A549 (cell line): ENCODE measurements around the gene SIVA1. TPM values are rescaled to one million over a fixed set of nuclear protein-coding genes. Genes with fewer than 3 reads are reported as not detected.
A peak's percentile ranks its signal among the peaks of the same experiment; 100 is the strongest.
"Not testable (repeated sequence)": the region's sequence is repeated elsewhere in the genome, so short reads cannot be mapped to it uniquely, and the experiment has no call there.

ENCODE experiments used
- ATAC-seq, 2 experiments: fragments of 200-7000 bp in 1 of 2; fragments of >200 bp in 1 of 2; cut with Nextera tagmentation in 1 of 2; cut with Tn5 transposase in 1 of 2; 3 replicates each; pipeline versions ENCODE4 v1.8.0 to v1.9.1; 2018 to 2020; ENCODE audit warnings: mild to moderate bottlenecking in 1 of 2, moderate library complexity in 1 of 2
- CTCF ChIA-PET: fragments of 300-600 bp; sonication (Branson Sonifier 250); formaldehyde crosslinking; extraction: SDS; loops from one replicate; lab custom pipeline; 2021; ENCODE audit warnings: antibody characterized with exemption, inconsistent platforms; lab: Yijun Ruan, JAX
- POLR2A ChIA-PET: fragments of 350-600 bp; formaldehyde crosslinking; extraction: SDS; loops from one replicate; lab custom pipeline; 2021; ENCODE audit warnings: antibody characterized with exemption, inconsistent platforms; lab: Yijun Ruan, JAX
- DNase-seq, 2 experiments: peaks; one replicate each; pipeline versions ENCODE4 v3.0.0 to v3.0.0-alpha.2; 2011 to 2016; ENCODE audit warnings: low read depth in 1 of 2, low spot score in 1 of 2
- FAIRE-seq: peaks from 2 replicates; lab custom pipeline; 2011; peaks lifted over from hg19 to GRCh38; lab: Jason Lieb, UNC
- H3K27ac ChIP-seq, 2 experiments: fragments of >200 bp; sonication (Bioruptor Twin); formaldehyde crosslinking; 3 replicates each; pipeline ENCODE4 v1.5.1; 2016 to 2017
- H3K4me1 ChIP-seq: fragments of >200 bp; sonication (Bioruptor Twin); formaldehyde crosslinking; 3 replicates; pipeline ENCODE4 v1.6.1; 2016
- H3K4me2 ChIP-seq: fragments of >200 bp; sonication (Bioruptor Twin); formaldehyde crosslinking; 3 replicates; pipeline ENCODE4 v1.6.1; 2016
- H3K4me3 ChIP-seq: fragments of >200 bp; sonication (Bioruptor Twin); formaldehyde crosslinking; 3 replicates; pipeline ENCODE4 v1.5.1; 2016
- H3K9me3 ChIP-seq: fragments of >200 bp; sonication (Bioruptor Twin); formaldehyde crosslinking; 3 replicates; pipeline ENCODE4 v1.6.1; 2016
- BHLHE40 ChIP-seq: IDR thresholded peaks from 2 replicates; pipeline ENCODE4 v1.6.1; 2012; ENCODE audit warnings: low read depth, low read length, inconsistent platforms
- EHF ChIP-seq: fragments of 250-450 bp; sonication (Bioruptor Pico); IDR thresholded peaks from 2 replicates; pipeline ENCODE4 v1.5.0; 2020; ENCODE audit warnings: mild to moderate bottlenecking
- EHMT2 ChIP-seq: fragments of 200-600 bp; sonication (generic); IDR thresholded peaks from 2 replicates; pipeline ENCODE4 v1.6.1; 2016; ENCODE audit warnings: antibody characterized with exemption, low read depth, mild to moderate bottlenecking, moderate library complexity
- EP300 ChIP-seq, 2 experiments: fragments of >200 bp; sonication (Bioruptor Twin); formaldehyde crosslinking; IDR thresholded peaks; 2 replicates in 1 of 2; 3 replicates in 1 of 2; pipeline ENCODE4 v1.6.1; 2016 to 2017
- HEYL ChIP-seq: fragments of 250-450 bp; sonication (Bioruptor Pico); IDR thresholded peaks from 2 replicates; pipeline ENCODE4 v1.8.0; 2021; ENCODE audit warnings: mild to moderate bottlenecking, moderate library complexity
- HOXA7 ChIP-seq: fragments of 250-450 bp; sonication (Bioruptor Pico); IDR thresholded peaks from 2 replicates; pipeline ENCODE4 v1.5.0; 2020; ENCODE audit warnings: mild to moderate bottlenecking, moderate library complexity
- HOXB13 ChIP-seq: fragments of 250-450 bp; sonication (Bioruptor Pico); IDR thresholded peaks from 2 replicates; pipeline ENCODE4 v1.5.0; 2020; ENCODE audit warnings: low read depth, mild to moderate bottlenecking, moderate library complexity
- MAZ ChIP-seq: fragments of 150-350 bp; IDR thresholded peaks from 2 replicates; pipeline ENCODE4 v1.6.1; 2014; ENCODE audit warnings: antibody characterized with exemption, low read depth, low read length, borderline replicate concordance
- NPAS2 ChIP-seq: fragments of 250-450 bp; sonication (Bioruptor Pico); IDR thresholded peaks from 2 replicates; pipeline ENCODE4 v1.8.0; 2022; ENCODE audit warnings: mild to moderate bottlenecking, moderate library complexity, borderline replicate concordance
- NR3C1 ChIP-seq: fragments of >200 bp; sonication (Bioruptor Twin); formaldehyde crosslinking; IDR thresholded peaks from 3 replicates; pipeline ENCODE4 v1.6.1; 2017
- POLR2AphosphoS2 ChIP-seq: conservative IDR thresholded peaks from 2 replicates; pipeline ENCODE4 v1.6.1; 2012; ENCODE audit warnings: low read length, improper control_type of control experiment, inconsistent platforms
- RNF2 ChIP-seq: fragments of 200-600 bp; sonication (generic); IDR thresholded peaks from 2 replicates; pipeline ENCODE4 v1.6.1; 2016; ENCODE audit warnings: low read depth, mild to moderate bottlenecking, antibody characterized with exemption, moderate library complexity, borderline replicate concordance
- SREBF2 ChIP-seq: fragments of 450-650 bp; IDR thresholded peaks from 2 replicates; pipeline ENCODE4 v1.6.1; 2014; ENCODE audit warnings: mild to moderate bottlenecking, moderate library complexity
- TP53 ChIP-seq: fragments of 250-450 bp; sonication (Bioruptor Pico); IDR thresholded peaks from 2 replicates; pipeline ENCODE4 v1.5.0; 2021; ENCODE audit warnings: mild to moderate bottlenecking, moderate library complexity
- ZC3H11A ChIP-seq: fragments of 450-650 bp; IDR thresholded peaks from 2 replicates; pipeline ENCODE4 v1.6.1; 2014; ENCODE audit warnings: antibody characterized with exemption, mild to moderate bottlenecking
- ZNF302 ChIP-seq: fragments of 250-450 bp; sonication (Bioruptor Pico); IDR thresholded peaks from 2 replicates; pipeline ENCODE4 v1.9.0; 2021; ENCODE audit warnings: inconsistent platforms, mild to moderate bottlenecking, moderate library complexity
- ZSCAN20 ChIP-seq: fragments of 250-450 bp; sonication (Bioruptor Pico); IDR thresholded peaks from 2 replicates; pipeline ENCODE4 v1.8.0; 2022; ENCODE audit warnings: mild to moderate bottlenecking, moderate library complexity
- WGBS: methylation state at CpG from one replicate; pipeline ENCODE4 v1.1.6; 2017; ENCODE audit errors: missing lambda C conversion rate; 5-methylcytosine and 5-hydroxymethylcytosine counted together
- polyA plus RNA-seq, 4 experiments: library from polyadenylated mRNA; depleted of rRNA in 3 of 4; stranded (reverse); fragments of >200 nt; fragmentation: RNase III in 1 of 4; extraction: RNeasy Plus Mini Kit Qiagen cat#74134 plus additional on column Dnase treatment in 1 of 4; gene quantifications; 2 replicates in 3 of 4; 3 replicates in 1 of 4; pipeline ENCODE4 v1.2.3, GENCODE V29; 2011 to 2017
- TF ChIP-seq, protein P1 (sequence below): fragments of >200 bp; sonication (Bioruptor Twin); formaldehyde crosslinking; IDR thresholded peaks from 3 replicates; pipeline ENCODE4 v1.6.1; 2016
- TF ChIP-seq, protein P2 (sequence below): fragments of 150-350 bp; IDR thresholded peaks from 2 replicates; pipeline ENCODE4 v1.6.1; 2014; ENCODE audit warnings: low read depth, mild to moderate bottlenecking, low read length
- TF ChIP-seq, protein P3 (sequence below): IDR thresholded peaks from 2 replicates; pipeline ENCODE4 v1.6.1; 2012; ENCODE audit warnings: low read depth, borderline replicate concordance
- TF ChIP-seq, protein P4 (sequence below): IDR thresholded peaks from 2 replicates; pipeline ENCODE4 v1.6.1; 2012

The SIVA1 gene
- polyA plus RNA-seq, 2 of the 4 experiments (the other 2 are of a cell fraction), result 90.0 to 169 TPM

DNA sequence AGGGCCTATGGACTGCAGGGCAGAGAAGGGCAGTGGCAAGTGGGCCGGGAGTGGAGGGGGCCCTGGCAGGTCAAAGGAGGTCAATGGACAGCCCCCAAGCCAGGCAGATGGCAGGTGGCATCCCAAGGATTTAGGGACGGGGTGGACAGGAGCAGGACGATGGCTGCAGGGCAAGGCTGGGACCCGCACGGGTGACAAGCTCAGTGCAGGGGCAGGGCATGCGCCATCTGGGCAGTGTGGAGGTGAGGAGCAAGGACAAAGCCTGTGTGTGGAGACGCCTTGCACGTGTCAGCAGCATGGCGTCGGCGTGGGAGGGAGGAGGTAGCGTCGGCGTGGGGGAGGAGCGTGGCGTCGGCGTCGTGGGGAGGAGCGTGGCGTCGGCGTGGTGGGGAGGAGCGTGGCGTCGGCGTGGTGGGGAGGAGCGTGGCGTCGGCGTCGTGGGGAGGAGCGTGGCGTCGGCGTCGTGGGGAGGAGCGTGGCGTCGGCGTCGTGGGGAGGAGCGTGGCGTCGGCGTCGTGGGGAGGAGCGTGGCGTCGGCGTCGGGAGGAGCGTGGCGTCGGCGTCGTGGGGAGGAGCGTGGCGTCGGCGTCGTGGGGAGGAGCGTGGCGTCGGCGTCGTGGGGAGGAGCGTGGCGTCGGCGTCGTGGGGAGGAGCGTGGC is 23.6 kb upstream of the SIVA1 start:
- CTCF ChIA-PET, result interaction anchor here (1.1 to 2.9 kb wide), 3 partner anchors 16 to 285 kb away, joined by 3 to 9 read pairs (median 4); no protein-coding TSS in a partner anchor

DNA sequence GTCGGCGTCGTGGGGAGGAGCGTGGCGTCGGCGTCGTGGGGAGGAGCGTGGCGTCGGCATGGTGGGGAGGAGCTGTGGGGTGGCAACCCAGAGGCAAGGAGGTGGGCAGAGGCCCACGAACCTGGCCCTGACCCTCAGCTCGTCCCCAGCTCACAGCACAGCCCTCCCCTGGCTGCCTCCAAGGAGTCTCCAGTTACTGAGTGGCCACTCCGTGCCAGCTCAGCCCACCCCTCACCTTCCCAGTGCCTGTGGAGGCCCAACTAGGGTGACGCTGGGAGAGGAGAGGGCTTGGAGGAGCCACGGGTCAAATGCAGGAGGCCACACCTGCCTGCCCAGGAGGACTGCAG is 23.1 kb upstream of the SIVA1 start:
- Histone ChIP-seq H3K4me2 (no peak overlapping the region), H3K4me1 (peaks cover 59% of the 10 kb centered on the region), H3K4me3 (no peak overlapping the region), H3K9me3 (no peaks in the 10 kb centered on the region), H3K27ac (no peak overlapping the region)
- ChIA-PET CTCF (interaction anchor here (1.4 to 2.9 kb wide), 3 partner anchors 15 to 48 kb away, joined by 4 to 9 read pairs (median 4); no protein-coding TSS in a partner anchor), POLR2A (no interaction called here)
- ATAC-seq (no peak), DNase-seq (no peak), FAIRE-seq (no peak)
- TF ChIP-seq BHLHE40, result no peak
- no peak for TF ChIP-seq TP53 (CRISPR knock-in tag)
- TF ChIP-seq, protein P1, sequence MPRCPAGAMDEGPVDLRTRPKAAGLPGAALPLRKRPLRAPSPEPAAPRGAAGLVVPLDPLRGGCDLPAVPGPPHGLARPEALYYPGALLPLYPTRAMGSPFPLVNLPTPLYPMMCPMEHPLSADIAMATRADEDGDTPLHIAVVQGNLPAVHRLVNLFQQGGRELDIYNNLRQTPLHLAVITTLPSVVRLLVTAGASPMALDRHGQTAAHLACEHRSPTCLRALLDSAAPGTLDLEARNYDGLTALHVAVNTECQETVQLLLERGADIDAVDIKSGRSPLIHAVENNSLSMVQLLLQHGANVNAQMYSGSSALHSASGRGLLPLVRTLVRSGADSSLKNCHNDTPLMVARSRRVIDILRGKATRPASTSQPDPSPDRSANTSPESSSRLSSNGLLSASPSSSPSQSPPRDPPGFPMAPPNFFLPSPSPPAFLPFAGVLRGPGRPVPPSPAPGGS, result no peak
- 86% methylated on average over 15 of the region's 16 CpGs for WGBS

More for the DNA sequence above, 23.6 kb upstream of the SIVA1 start:
- H3K27ac ChIP-seq, H3K4me2 ChIP-seq, POLR2A ChIA-PET, DNase-seq, H3K4me3 ChIP-seq, H3K9me3 ChIP-seq, ATAC-seq, FAIRE-seq: not testable (repeated sequence)
- TF ChIP-seq POLR2AphosphoS2, result peak; percentile 68; the same call in 1 of the 2 replicates
- peaks cover 59% of the 10 kb centered on the region for H3K4me1 ChIP-seq
- 80% methylated on average over 22 of the region's 73 CpGs for WGBS

DNA sequence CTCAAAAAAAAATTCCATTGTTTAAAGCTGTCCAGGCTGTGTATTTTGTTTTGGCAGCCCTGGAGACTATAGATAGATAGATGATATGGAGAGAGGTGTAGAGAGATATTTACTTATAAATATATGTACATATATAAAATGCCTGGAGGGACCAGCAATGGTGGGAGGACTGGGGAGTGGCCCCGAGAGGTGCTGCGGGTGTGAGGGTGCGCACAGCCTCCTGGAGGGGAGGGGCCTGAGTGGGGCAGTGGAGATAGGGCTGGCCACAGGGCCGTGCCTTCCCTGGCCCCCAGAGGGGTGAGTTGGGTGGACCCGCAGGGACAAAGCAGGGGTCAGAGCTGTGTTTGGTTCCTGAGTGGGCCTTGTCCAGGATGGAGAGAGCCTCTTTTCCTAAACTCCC is 22.5 kb upstream of the SIVA1 start:
- ChIA-PET CTCF (interaction anchor here (1.4 to 2.9 kb wide), 5 partner anchors 11 to 49 kb away, joined by 4 to 11 read pairs (median 9); no protein-coding TSS in a partner anchor), POLR2A (no interaction called here)
- H3K4me2 ChIP-seq, result no peak overlapping the region
- TF ChIP-seq, protein P2, sequence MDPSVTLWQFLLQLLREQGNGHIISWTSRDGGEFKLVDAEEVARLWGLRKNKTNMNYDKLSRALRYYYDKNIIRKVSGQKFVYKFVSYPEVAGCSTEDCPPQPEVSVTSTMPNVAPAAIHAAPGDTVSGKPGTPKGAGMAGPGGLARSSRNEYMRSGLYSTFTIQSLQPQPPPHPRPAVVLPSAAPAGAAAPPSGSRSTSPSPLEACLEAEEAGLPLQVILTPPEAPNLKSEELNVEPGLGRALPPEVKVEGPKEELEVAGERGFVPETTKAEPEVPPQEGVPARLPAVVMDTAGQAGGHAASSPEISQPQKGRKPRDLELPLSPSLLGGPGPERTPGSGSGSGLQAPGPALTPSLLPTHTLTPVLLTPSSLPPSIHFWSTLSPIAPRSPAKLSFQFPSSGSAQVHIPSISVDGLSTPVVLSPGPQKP, result no peak
- TF ChIP-seq SREBF2, result no peak
- no peak for TF ChIP-seq HEYL (CRISPR knock-in tag)
- TF ChIP-seq MAZ, result no peak
- TF ChIP-seq NPAS2 (CRISPR knock-in tag), result no peak
- no peak for TF ChIP-seq HOXB13 (CRISPR knock-in tag)
- TF ChIP-seq ZNF302 (CRISPR knock-in tag), result no peak
- TF ChIP-seq EHF, result no peak
- no peak for TF ChIP-seq EHMT2
- no peak for TF ChIP-seq RNF2
- no peak for TF ChIP-seq ZC3H11A
- no peak for TF ChIP-seq HOXA7 (CRISPR knock-in tag)
- TF ChIP-seq, protein P3, sequence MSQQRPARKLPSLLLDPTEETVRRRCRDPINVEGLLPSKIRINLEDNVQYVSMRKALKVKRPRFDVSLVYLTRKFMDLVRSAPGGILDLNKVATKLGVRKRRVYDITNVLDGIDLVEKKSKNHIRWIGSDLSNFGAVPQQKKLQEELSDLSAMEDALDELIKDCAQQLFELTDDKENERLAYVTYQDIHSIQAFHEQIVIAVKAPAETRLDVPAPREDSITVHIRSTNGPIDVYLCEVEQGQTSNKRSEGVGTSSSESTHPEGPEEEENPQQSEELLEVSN, result no peak
- TF ChIP-seq, protein P4, sequence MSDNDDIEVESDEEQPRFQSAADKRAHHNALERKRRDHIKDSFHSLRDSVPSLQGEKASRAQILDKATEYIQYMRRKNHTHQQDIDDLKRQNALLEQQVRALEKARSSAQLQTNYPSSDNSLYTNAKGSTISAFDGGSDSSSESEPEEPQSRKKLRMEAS, result no peak
- TF ChIP-seq ZSCAN20 (CRISPR knock-in tag), result no peak
- TF ChIP-seq EP300 (IDR thresholded peaks at IDR 0.05), result no peak
- no peak for TF ChIP-seq NR3C1
- DNase-seq (no peak), FAIRE-seq (no peak), ATAC-seq (no peak)
- peaks cover 52% of the 10 kb centered on the region for H3K4me1 ChIP-seq
- H3K9me3 ChIP-seq, result no peaks in the 10 kb centered on the region
- H3K4me3 ChIP-seq, result no peak overlapping the region
- no peak overlapping the region for H3K27ac ChIP-seq
- 82% methylated on average over 5 of the region's 5 CpGs for WGBS
